Measurements from ENCODE around the gene SAYSD1. TPM values are rescaled to one million over a fixed set of nuclear protein-coding genes. Genes with fewer than 3 reads are reported as not detected.

SAYSD1 gene
- total RNA-seq, 3 donors from 2014 or later (not counting 1 experiment from before 2014, with no cell fraction given), result 11.3 to 13.1 (median 11.5) TPM

GRCh38 chr6:39128832-39129231 lies 13.8 kb upstream of the SAYSD1 start:
- no peaks in the 10 kb centered on the region for H3K36me3 Mint-ChIP-seq
- Histone ChIP-seq H3K4me1 (ENCODE audit: control insufficient read depth, insufficient read depth, low read length) (no peaks in the 10 kb centered on the region), H3K9me3 (ENCODE audit: control insufficient read depth, insufficient read depth, low read length) (peaks cover 8% of the 10 kb centered on the region), H3K4me3 (ENCODE audit: low read length) (no peak overlapping the region), H3K27me3 (ENCODE audit: control insufficient read depth, insufficient read depth, low read length) (no peaks in the 10 kb centered on the region), H3K27ac (ENCODE audit: low read length) (no peak overlapping the region), H3K36me3 (ENCODE audit: control insufficient read depth, insufficient read depth, low read length) (no peaks in the 10 kb centered on the region)
- ATAC-seq (no peak), DNase-seq (no peak)
- TF ChIP-seq CTCF (IDR thresholded peaks at IDR 0.05), result no peak
- no peak overlapping the region for H3K4me3 Mint-ChIP-seq
- H3K9me3 Mint-ChIP-seq, result no peaks in the 10 kb centered on the region
- no peaks in the 10 kb centered on the region for H3K4me1 Mint-ChIP-seq
- no peak overlapping the region for H3K27ac Mint-ChIP-seq
- H3K27me3 Mint-ChIP-seq (ENCODE audit: low read depth in 2 of 2), result peaks cover 16 to 22% of the 10 kb centered on the region in 2 donors
- intact Hi-C loops (cut with micrococcal nuclease), result no loop called here

- no peak for ATAC-seq
- intact Hi-C loops (cut with micrococcal nuclease), result no loop called here
- H3K36me3 ChIP-seq (ENCODE audit: control insufficient read depth, insufficient read depth, low read length), result no peaks in the 10 kb centered on the region
- H3K4me1 ChIP-seq (ENCODE audit: control insufficient read depth, insufficient read depth, low read length), result no peaks in the 10 kb centered on the region
- DNase-seq, result no peak
- H3K4me3 ChIP-seq (ENCODE audit: low read length), result no peak overlapping the region
- Mint-ChIP-seq H3K4me1 (no peaks in the 10 kb centered on the region), H3K9me3 (no peaks in the 10 kb centered on the region), H3K4me3 (no peak overlapping the region), H3K27me3 (ENCODE audit: low read depth in 2 of 2) (peaks cover 16 to 25% of the 10 kb centered on the region in 2 donors), H3K36me3 (no peaks in the 10 kb centered on the region), H3K27ac (no peak overlapping the region)
- peaks cover 3% of the 10 kb centered on the region for H3K9me3 ChIP-seq (ENCODE audit: control insufficient read depth, insufficient read depth, low read length)
- no peaks in the 10 kb centered on the region for H3K27me3 ChIP-seq (ENCODE audit: control insufficient read depth, insufficient read depth, low read length)
- no peak overlapping the region for H3K27ac ChIP-seq (ENCODE audit: low read length)
- 77% methylated on average over 2 of the region's 3 CpGs for WGBS (ENCODE audit: insufficient coverage)
- TF ChIP-seq CTCF (IDR thresholded peaks at IDR 0.05), result no peak
These were observed 13.1 kb upstream of the SAYSD1 start for GRCh38 chr6:39128106-39128505.

GRCh38 chr6:39124114-39124513 lies 9.1 kb upstream of the SAYSD1 start:
- Mint-ChIP-seq H3K27me3 (ENCODE audit: low read depth in 2 of 2) (peaks cover 32 to 35% of the 10 kb centered on the region in 2 donors), H3K4me3 (no peak overlapping the region), H3K9me3 (no peaks in the 10 kb centered on the region), H3K36me3 (no peaks in the 10 kb centered on the region), H3K4me1 (no peaks in the 10 kb centered on the region), H3K27ac (no peak overlapping the region)
- Histone ChIP-seq H3K36me3 (ENCODE audit: control insufficient read depth, insufficient read depth, low read length) (no peaks in the 10 kb centered on the region), H3K27me3 (ENCODE audit: control insufficient read depth, insufficient read depth, low read length) (no peaks in the 10 kb centered on the region), H3K4me3 (ENCODE audit: low read length) (no peak overlapping the region), H3K27ac (ENCODE audit: low read length) (no peak overlapping the region), H3K4me1 (ENCODE audit: control insufficient read depth, insufficient read depth, low read length) (no peaks in the 10 kb centered on the region), H3K9me3 (ENCODE audit: control insufficient read depth, insufficient read depth, low read length) (no peaks in the 10 kb centered on the region)
- ATAC-seq (no peak), DNase-seq (no peak)
- no peak for TF ChIP-seq CTCF (IDR thresholded peaks at IDR 0.05)
- intact Hi-C loops (cut with micrococcal nuclease), result no loop called here

GRCh38 chr6:39118921-39119320 lies 3.9 kb upstream of the SAYSD1 start:
- Histone ChIP-seq H3K9me3 (ENCODE audit: control insufficient read depth, insufficient read depth, low read length) (no peaks in the 10 kb centered on the region), H3K27ac (ENCODE audit: low read length) (no peak overlapping the region), H3K4me3 (ENCODE audit: low read length) (no peak overlapping the region), H3K27me3 (ENCODE audit: control insufficient read depth, insufficient read depth, low read length) (no peaks in the 10 kb centered on the region), H3K4me1 (ENCODE audit: control insufficient read depth, insufficient read depth, low read length) (peaks cover 6% of the 10 kb centered on the region), H3K36me3 (ENCODE audit: control insufficient read depth, insufficient read depth, low read length) (no peaks in the 10 kb centered on the region)
- H3K27ac Mint-ChIP-seq, result no peak overlapping the region
- 96% methylated on average over 3 of the region's 4 CpGs for WGBS (ENCODE audit: insufficient coverage)
- no peaks in the 10 kb centered on the region for H3K9me3 Mint-ChIP-seq
- H3K4me1 Mint-ChIP-seq, result peaks cover 14 to 16% of the 10 kb centered on the region in 2 donors
- DNase-seq, result no peak
- intact Hi-C loops (cut with micrococcal nuclease), result loop anchor here (10.0 kb wide), 1 partner anchor 484 kb away; the partner anchor contains the start of gene BTBD9
- no peak for TF ChIP-seq CTCF (IDR thresholded peaks at IDR 0.05)
- no peak for ATAC-seq
- peaks cover 17 to 19% of the 10 kb centered on the region in 2 donors for H3K27me3 Mint-ChIP-seq (ENCODE audit: low read depth in 2 of 2)
- no peak overlapping the region for H3K4me3 Mint-ChIP-seq
- no peaks in the 10 kb centered on the region for H3K36me3 Mint-ChIP-seq

All from natural killer cell (primary cell).